HepG2 (cell line): ENCODE data around the gene PTTG1. TPM values are rescaled to one million over a fixed set of nuclear protein-coding genes. Genes with fewer than 3 reads are reported as not detected.
A peak's percentile ranks its signal among the peaks of the same experiment; 100 is the strongest.

Source experiments
- ARNT2 ChIP-seq: sonication (generic); formaldehyde crosslinking; IDR thresholded peaks from 2 replicates; pipeline ENCODE4 v1.8.0; 2022; ENCODE audit warnings: mild to moderate bottlenecking, low read depth, missing genetic modification reagents, moderate library complexity
- ATAD3A ChIP-seq: sonication (generic); formaldehyde crosslinking; IDR thresholded peaks from 2 replicates; pipeline ENCODE4 v1.4.0; 2020; ENCODE audit warnings: missing genetic modification reagents
- CHCHD3 ChIP-seq: sonication (generic); formaldehyde crosslinking; IDR thresholded peaks from 2 replicates; pipeline ENCODE4 v1.8.0; 2022; ENCODE audit warnings: mild to moderate bottlenecking, missing genetic modification reagents, moderate library complexity
- ELF3 ChIP-seq: IDR thresholded peaks from 2 replicates; pipeline ENCODE4 v1.6.1; 2016; ENCODE audit warnings: missing genetic modification reagents, missing compliant biosample characterization
- HIVEP1 ChIP-seq: sonication (generic); formaldehyde crosslinking; IDR thresholded peaks from 2 replicates; pipeline ENCODE4 v1.4.0; 2020; ENCODE audit warnings: mild to moderate bottlenecking, missing genetic modification reagents
- HOXA3 ChIP-seq: sonication (generic); formaldehyde crosslinking; IDR thresholded peaks from 2 replicates; pipeline ENCODE4 v1.5.0; 2020; ENCODE audit warnings: missing genetic modification reagents
- KAT8 ChIP-seq: IDR thresholded peaks from 2 replicates; pipeline ENCODE4 v1.6.1; 2016; ENCODE audit warnings: missing genetic modification reagents, missing compliant biosample characterization
- NFATC3 ChIP-seq: sonication (generic); formaldehyde crosslinking; IDR thresholded peaks from 2 replicates; pipeline ENCODE4 v1.5.1; 2020; ENCODE audit warnings: mild to moderate bottlenecking, missing genetic modification reagents
- NR0B2 ChIP-seq: sonication (generic); formaldehyde crosslinking; IDR thresholded peaks from 2 replicates; pipeline ENCODE4 v1.4.0; 2020; ENCODE audit warnings: mild to moderate bottlenecking, missing genetic modification reagents
- TAF1 ChIP-seq: sonication (generic); formaldehyde crosslinking; IDR thresholded peaks from 2 replicates; pipeline ENCODE4 v1.4.0; 2020; ENCODE audit warnings: missing genetic modification reagents
- ZNF644 ChIP-seq: IDR thresholded peaks from 2 replicates; pipeline ENCODE4 v1.6.1; 2016; ENCODE audit warnings: low read depth
- ZNF883 ChIP-seq: sonication (generic); formaldehyde crosslinking; IDR thresholded peaks from 2 replicates; pipeline ENCODE4 v1.5.1; 2020; ENCODE audit warnings: mild to moderate bottlenecking, missing genetic modification reagents; ENCODE audit errors: not compliant biosample characterization
- polyA plus RNA-seq, 8 experiments: library from polyadenylated mRNA; depleted of rRNA in 3 of 8; stranded (reverse) in 7 of 8; unstranded in 1 of 8; fragments of >200 nt; fragmentation: Illumina TruSeq in 4 of 8; extraction: Trizol in 4 of 8; gene quantifications; 2 replicates each; pipeline versions ENCODE4 v1.2.1 to v1.2.3, GENCODE V29; 2011 to 2016; ENCODE audit warnings: low read depth in 4 of 8, missing spikeins in 1 of 8, mixed read lengths in 1 of 8; ENCODE audit not compliant: insufficient read depth in 1 of 8
- total RNA-seq, 5 experiments: library from RNA; depleted of rRNA; stranded (reverse); fragments of >200 nt; fragmentation: Illumina TruSeq; extraction: Trizol; gene quantifications; 2 replicates each; pipeline ENCODE4 v1.2.3, GENCODE V29; 2016; ENCODE audit warnings: low read depth in 1 of 5
- TF ChIP-seq, protein P1 (sequence below): sonication (generic); formaldehyde crosslinking; IDR thresholded peaks from 2 replicates; pipeline ENCODE4 v1.4.0; 2020; ENCODE audit warnings: missing genetic modification reagents
- TF ChIP-seq, protein P2 (sequence below), 2 experiments: fragments of 450-650 bp in 1 of 2; sonication (generic) in 1 of 2; formaldehyde crosslinking in 1 of 2; IDR thresholded peaks; 2 replicates each; pipeline versions ENCODE4 v1.6.1 to v1.8.0; 2016 to 2022; ENCODE audit warnings: antibody characterized with exemption in 1 of 2, mild to moderate bottlenecking in 1 of 2, missing genetic modification reagents in 1 of 2
- TF ChIP-seq, protein P3 (sequence below): sonication (generic); formaldehyde crosslinking; IDR thresholded peaks from 2 replicates; pipeline ENCODE4 v1.5.0; 2020; ENCODE audit warnings: missing genetic modification reagents, mild to moderate bottlenecking, borderline replicate concordance

Gene PTTG1
- total and polyA plus RNA-seq, 2 of the 13 experiments (the other 11 are each of a cell fraction or from before 2014, with no cell fraction given): 102 to 161 TPM

DNA sequence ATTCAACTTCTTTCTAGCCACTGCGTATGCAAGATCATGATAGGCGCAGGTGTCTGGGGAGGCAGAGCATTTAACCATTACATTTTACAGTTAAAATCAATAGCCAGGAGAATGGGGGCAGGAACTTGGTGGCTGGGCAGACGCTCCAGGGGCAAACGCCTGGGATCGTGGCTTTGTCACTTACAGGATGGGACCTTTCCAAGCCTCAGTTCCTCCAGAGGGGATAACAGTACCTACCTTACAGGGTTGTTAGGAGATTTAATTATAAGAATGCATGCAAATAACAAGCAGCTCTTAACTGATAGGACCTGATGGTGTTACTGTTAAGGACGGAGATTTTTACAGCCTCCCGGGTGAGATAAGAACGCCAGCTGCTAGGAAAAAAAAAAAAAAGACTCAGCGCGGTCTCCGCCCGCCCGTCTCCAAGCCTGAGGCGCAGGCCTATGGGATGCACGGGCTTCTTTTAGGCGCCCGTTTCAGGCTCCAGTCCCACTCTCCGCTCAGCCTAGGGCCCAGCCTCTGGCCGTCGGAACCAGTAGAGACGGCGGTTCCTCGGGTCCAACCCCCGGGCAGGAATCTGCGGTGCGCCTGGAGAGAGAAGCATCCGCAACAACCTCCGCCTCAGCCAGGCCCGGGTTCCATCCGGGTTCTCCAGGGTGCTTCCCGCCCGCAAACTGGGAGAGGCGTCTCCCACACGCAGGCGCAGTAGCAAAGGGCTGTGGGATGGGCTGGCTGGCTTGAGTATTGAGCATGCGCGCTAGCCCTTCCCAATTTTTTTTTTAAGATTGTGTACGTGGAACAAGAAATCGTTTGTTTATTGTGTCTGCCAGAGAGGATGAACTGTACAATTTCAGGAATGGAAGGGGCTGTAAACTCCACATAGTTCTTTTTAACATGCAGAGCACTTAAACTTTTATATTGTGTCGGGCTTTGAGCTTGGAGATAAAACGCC is 22.0 kb upstream of the PTTG1 start, which contains the start of gene FAM200C (continued):
- TF ChIP-seq ATAD3A (CRISPR knock-in tag): no peak
- TF ChIP-seq, protein P1, sequence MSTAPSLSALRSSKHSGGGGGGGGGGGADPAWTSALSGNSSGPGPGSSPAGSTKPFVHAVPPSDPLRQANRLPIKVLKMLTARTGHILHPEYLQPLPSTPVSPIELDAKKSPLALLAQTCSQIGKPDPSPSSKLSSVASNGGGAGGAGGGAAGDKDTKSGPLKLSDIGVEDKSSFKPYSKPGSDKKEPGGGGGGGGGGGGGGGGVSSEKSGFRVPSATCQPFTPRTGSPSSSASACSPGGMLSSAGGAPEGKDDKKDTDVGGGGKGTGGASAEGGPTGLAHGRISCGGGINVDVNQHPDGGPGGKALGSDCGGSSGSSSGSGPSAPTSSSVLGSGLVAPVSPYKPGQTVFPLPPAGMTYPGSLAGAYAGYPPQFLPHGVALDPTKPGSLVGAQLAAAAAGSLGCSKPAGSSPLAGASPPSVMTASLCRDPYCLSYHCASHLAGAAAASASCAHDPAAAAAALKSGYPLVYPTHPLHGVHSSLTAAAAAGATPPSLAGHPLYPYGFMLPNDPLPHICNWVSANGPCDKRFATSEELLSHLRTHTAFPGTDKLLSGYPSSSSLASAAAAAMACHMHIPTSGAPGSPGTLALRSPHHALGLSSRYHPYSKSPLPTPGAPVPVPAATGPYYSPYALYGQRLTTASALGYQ (CRISPR knock-in tag): no peak
- no peak for TF ChIP-seq ZNF644 (CRISPR knock-in tag)
- TF ChIP-seq NR0B2: 0 out of 2 replicates have a peak, but pooled peaks have one; percentile 56
- peak; percentile 72 for TF ChIP-seq TAF1
- 0 out of 2 replicates have a peak, but pooled peaks have one; percentile 8 for TF ChIP-seq HOXA3
- TF ChIP-seq, protein P2, sequence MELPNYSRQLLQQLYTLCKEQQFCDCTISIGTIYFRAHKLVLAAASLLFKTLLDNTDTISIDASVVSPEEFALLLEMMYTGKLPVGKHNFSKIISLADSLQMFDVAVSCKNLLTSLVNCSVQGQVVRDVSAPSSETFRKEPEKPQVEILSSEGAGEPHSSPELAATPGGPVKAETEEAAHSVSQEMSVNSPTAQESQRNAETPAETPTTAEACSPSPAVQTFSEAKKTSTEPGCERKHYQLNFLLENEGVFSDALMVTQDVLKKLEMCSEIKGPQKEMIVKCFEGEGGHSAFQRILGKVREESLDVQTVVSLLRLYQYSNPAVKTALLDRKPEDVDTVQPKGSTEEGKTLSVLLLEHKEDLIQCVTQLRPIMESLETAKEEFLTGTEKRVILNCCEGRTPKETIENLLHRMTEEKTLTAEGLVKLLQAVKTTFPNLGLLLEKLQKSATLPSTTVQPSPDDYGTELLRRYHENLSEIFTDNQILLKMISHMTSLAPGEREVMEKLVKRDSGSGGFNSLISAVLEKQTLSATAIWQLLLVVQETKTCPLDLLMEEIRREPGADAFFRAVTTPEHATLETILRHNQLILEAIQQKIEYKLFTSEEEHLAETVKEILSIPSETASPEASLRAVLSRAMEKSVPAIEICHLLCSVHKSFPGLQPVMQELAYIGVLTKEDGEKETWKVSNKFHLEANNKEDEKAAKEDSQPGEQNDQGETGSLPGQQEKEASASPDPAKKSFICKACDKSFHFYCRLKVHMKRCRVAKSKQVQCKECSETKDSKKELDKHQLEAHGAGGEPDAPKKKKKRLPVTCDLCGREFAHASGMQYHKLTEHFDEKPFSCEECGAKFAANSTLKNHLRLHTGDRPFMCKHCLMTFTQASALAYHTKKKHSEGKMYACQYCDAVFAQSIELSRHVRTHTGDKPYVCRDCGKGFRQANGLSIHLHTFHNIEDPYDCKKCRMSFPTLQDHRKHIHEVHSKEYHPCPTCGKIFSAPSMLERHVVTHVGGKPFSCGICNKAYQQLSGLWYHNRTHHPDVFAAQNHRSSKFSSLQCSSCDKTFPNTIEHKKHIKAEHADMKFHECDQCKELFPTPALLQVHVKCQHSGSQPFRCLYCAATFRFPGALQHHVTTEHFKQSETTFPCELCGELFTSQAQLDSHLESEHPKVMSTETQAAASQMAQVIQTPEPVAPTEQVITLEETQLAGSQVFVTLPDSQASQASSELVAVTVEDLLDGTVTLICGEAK (IDR thresholded peaks at IDR 0.05): no peak
- TF ChIP-seq, protein P2 (CRISPR knock-in tag; IDR thresholded peaks at IDR 0.05): peak; percentile 79; the same call in 1 of the 2 replicates
- TF ChIP-seq KAT8 (CRISPR knock-in tag): peak; percentile 90
- peak; percentile 79 for TF ChIP-seq ZNF883 (CRISPR knock-in tag)
- TF ChIP-seq NFATC3 (CRISPR knock-in tag): no peak
- TF ChIP-seq ARNT2 (CRISPR knock-in tag): 0 out of 2 replicates have a peak, but pooled peaks have one; percentile 64
- peak; percentile 48; the same call in 1 of the 2 replicates for TF ChIP-seq ELF3 (CRISPR knock-in tag)
- TF ChIP-seq, protein P3, sequence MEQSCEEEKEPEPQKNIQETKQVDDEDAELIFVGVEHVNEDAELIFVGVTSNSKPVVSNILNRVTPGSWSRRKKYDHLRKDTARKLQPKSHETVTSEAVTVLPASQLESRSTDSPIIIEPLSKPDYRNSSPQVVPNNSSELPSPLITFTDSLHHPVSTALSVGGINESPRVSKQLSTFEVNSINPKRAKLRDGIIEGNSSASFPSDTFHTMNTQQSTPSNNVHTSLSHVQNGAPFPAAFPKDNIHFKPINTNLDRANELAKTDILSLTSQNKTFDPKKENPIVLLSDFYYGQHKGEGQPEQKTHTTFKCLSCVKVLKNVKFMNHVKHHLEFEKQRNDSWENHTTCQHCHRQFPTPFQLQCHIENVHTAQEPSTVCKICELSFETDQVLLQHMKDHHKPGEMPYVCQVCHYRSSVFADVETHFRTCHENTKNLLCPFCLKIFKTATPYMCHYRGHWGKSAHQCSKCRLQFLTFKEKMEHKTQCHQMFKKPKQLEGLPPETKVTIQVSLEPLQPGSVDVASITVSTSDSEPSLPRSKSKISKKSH (CRISPR knock-in tag): peak; percentile 89
- TF ChIP-seq HIVEP1: peak; percentile 77
- 0 out of 2 replicates have a peak, but pooled peaks have one; percentile 44 for TF ChIP-seq CHCHD3 (CRISPR knock-in tag)
